Neural progenitor cell (in vitro differentiated cells): ENCODE data around the gene F9. TPM values are rescaled to one million over a fixed set of nuclear protein-coding genes. Genes with fewer than 3 reads are reported as not detected.

Experiments
- DNase-seq: peaks from one replicate; pipeline ENCODE4 v3.0.0-alpha.2; 2016; ENCODE audit warnings: low spot score
- H2AFZ ChIP-seq: fragments of 200-600 bp; sonication (generic); replicated peaks from 2 replicates; pipeline ENCODE4 v1.6.1; 2016; ENCODE audit warnings: antibody characterized with exemption
- H3F3A ChIP-seq: fragments of 200-600 bp; sonication (generic); 2 replicates; pipeline ENCODE4 v1.6.1; 2016; ENCODE audit warnings: antibody characterized with exemption, low read depth
- H3K27ac ChIP-seq: fragments of 200-600 bp; sonication (generic); 2 replicates; pipeline ENCODE4 v1.5.1; 2016; ENCODE audit warnings: mild to moderate bottlenecking
- H3K27me3 ChIP-seq: fragments of 200-600 bp; sonication (generic); 2 replicates; pipeline ENCODE4 v1.6.1; 2016; ENCODE audit warnings: mild to moderate bottlenecking, moderate library complexity
- H3K36me3 ChIP-seq: fragments of 200-600 bp; sonication (generic); 2 replicates; pipeline ENCODE4 v1.5.1; 2016
- H3K4me1 ChIP-seq: fragments of 200-600 bp; sonication (generic); 2 replicates; pipeline ENCODE4 v1.6.1; 2016; ENCODE audit warnings: mixed run types
- H3K4me2 ChIP-seq: fragments of 200-600 bp; sonication (generic); 2 replicates; pipeline ENCODE4 v1.6.1; 2016
- H3K4me3 ChIP-seq: fragments of 200-600 bp; sonication (generic); 2 replicates; pipeline ENCODE4 v1.5.1; 2016
- H3K79me2 ChIP-seq: fragments of 200-600 bp; sonication (generic); 2 replicates; pipeline ENCODE4 v1.6.1; 2016; ENCODE audit warnings: low read depth
- H3K9ac ChIP-seq: fragments of 200-600 bp; sonication (generic); 2 replicates; pipeline ENCODE4 v1.6.1; 2016
- H3K9me3 ChIP-seq: fragments of 200-600 bp; sonication (generic); 2 replicates; pipeline ENCODE4 v1.5.1; 2016; ENCODE audit warnings: low read depth
- H4K20me1 ChIP-seq: fragments of 200-600 bp; sonication (generic); 2 replicates; pipeline ENCODE4 v1.6.1; 2016; ENCODE audit warnings: low read depth
- H3K27ac Mint-ChIP-seq: 3 replicates; pipeline ENCODE4 v1.8.0; 2021; ENCODE audit warnings: mixed read lengths
- H3K27me3 Mint-ChIP-seq: 2 replicates; pipeline ENCODE4 v1.8.0; 2022; ENCODE audit warnings: low read depth, mild to moderate bottlenecking, inconsistent platforms, moderate library complexity, mixed read lengths; ENCODE audit not compliant: insufficient read depth
- H3K36me3 Mint-ChIP-seq: 3 replicates; pipeline ENCODE4 v1.8.0; 2021; ENCODE audit warnings: mixed read lengths
- H3K4me1 Mint-ChIP-seq: 3 replicates; pipeline ENCODE4 v1.8.0; 2021; ENCODE audit warnings: mixed read lengths
- H3K4me3 Mint-ChIP-seq: 3 replicates; pipeline ENCODE4 v1.8.0; 2021; ENCODE audit warnings: mild to moderate bottlenecking, moderate library complexity, mixed read lengths
- H3K9me3 Mint-ChIP-seq: 3 replicates; pipeline ENCODE4 v1.8.0; 2020; ENCODE audit warnings: mixed read lengths
- CTCF ChIP-seq: fragments of 200-600 bp; sonication (generic); IDR thresholded peaks from 2 replicates; pipeline ENCODE4 v1.5.1; 2017; ENCODE audit warnings: antibody characterized with exemption, mild to moderate bottlenecking
- EZH2 ChIP-seq: fragments of 200-600 bp; sonication (generic); IDR thresholded peaks from 2 replicates; pipeline ENCODE4 v1.6.1; 2017; ENCODE audit warnings: antibody characterized with exemption, mild to moderate bottlenecking, moderate library complexity
- EZH2phosphoT487 ChIP-seq: fragments of 200-600 bp; sonication (generic); IDR thresholded peaks from 2 replicates; pipeline ENCODE4 v1.6.1; 2017; ENCODE audit warnings: antibody characterized with exemption
- total RNA-seq: library from RNA; depleted of rRNA; stranded (reverse); fragments of >200 nt; gene quantifications from 2 replicates; pipeline ENCODE4 v1.2.3, GENCODE V29; 2015; ENCODE audit warnings: low replicate concordance

F9 gene
- not detected in 2 replicates for total RNA-seq

GRCh38 chrX:139530550-139530949 is at the start of gene F9:
F9 (plus strand) TSS chrX:139530739; CDS start chrX:139530765, 26 bp downstream.
- Histone ChIP-seq H3K4me3 (no peak within 1 kb of the TSS), H3K4me1 (no peaks in the 10 kb centered on the region), H3K27me3 (no peaks in the 10 kb centered on the region), H3K9ac (no peak within 1 kb of the TSS), H3K4me2 (no peak within 1 kb of the TSS), H3K79me2 (no peaks in the 10 kb centered on the region), H3K36me3 (no peaks in the 10 kb centered on the region), H3K27ac (no peak within 1 kb of the TSS), H3K9me3 (no peaks in the 10 kb centered on the region), H2AFZ (no peak within 1 kb of the TSS), H3F3A (no peaks in the 10 kb centered on the region), H4K20me1 (no peaks in the 10 kb centered on the region)
- TF ChIP-seq EZH2 (no peak), EZH2phosphoT487 (no peak), CTCF (no peak)
- H3K27ac Mint-ChIP-seq, result no peak within 1 kb of the TSS
- H3K4me1 Mint-ChIP-seq, result no peaks in the 10 kb centered on the region
- no peaks in the 10 kb centered on the region for H3K9me3 Mint-ChIP-seq
- H3K4me3 Mint-ChIP-seq, result no peak within 1 kb of the TSS
- H3K36me3 Mint-ChIP-seq, result no peaks in the 10 kb centered on the region
- no peak for DNase-seq
- H3K27me3 Mint-ChIP-seq, result no peaks in the 10 kb centered on the region

GRCh38 chrX:139483699-139484098 is 46.8 kb upstream of the F9 start:
- H3K27me3 ChIP-seq, result no peaks in the 10 kb centered on the region
- Mint-ChIP-seq H3K4me3 (no peak overlapping the region), H3K9me3 (peaks cover 2% of the 10 kb centered on the region), H3K36me3 (no peaks in the 10 kb centered on the region), H3K27ac (no peak overlapping the region), H3K27me3 (no peaks in the 10 kb centered on the region), H3K4me1 (no peaks in the 10 kb centered on the region)
- no peak overlapping the region for H2AFZ ChIP-seq
- no peak overlapping the region for H3K4me3 ChIP-seq
- no peaks in the 10 kb centered on the region for H3F3A ChIP-seq
- no peak overlapping the region for H3K27ac ChIP-seq
- no peaks in the 10 kb centered on the region for H3K4me1 ChIP-seq
- DNase-seq, result no peak
- no peaks in the 10 kb centered on the region for H4K20me1 ChIP-seq
- H3K9ac ChIP-seq, result no peak overlapping the region
- H3K36me3 ChIP-seq, result no peaks in the 10 kb centered on the region
- TF ChIP-seq EZH2phosphoT487, result no peak
- TF ChIP-seq CTCF, result no peak
- TF ChIP-seq EZH2, result no peak
- H3K79me2 ChIP-seq, result no peaks in the 10 kb centered on the region
- no peak overlapping the region for H3K4me2 ChIP-seq
- H3K9me3 ChIP-seq, result peaks cover 4% of the 10 kb centered on the region

- Mint-ChIP-seq H3K9me3 (peaks cover 3% of the 10 kb centered on the region), H3K36me3 (no peaks in the 10 kb centered on the region), H3K4me1 (no peaks in the 10 kb centered on the region), H3K4me3 (no peak overlapping the region), H3K27me3 (no peaks in the 10 kb centered on the region), H3K27ac (no peak overlapping the region)
- TF ChIP-seq CTCF (no peak), EZH2phosphoT487 (no peak), EZH2 (no peak)
- H3K4me1 ChIP-seq, result no peaks in the 10 kb centered on the region
- no peaks in the 10 kb centered on the region for H3F3A ChIP-seq
- H2AFZ ChIP-seq, result no peak overlapping the region
- H3K27ac ChIP-seq, result no peak overlapping the region
- no peak for DNase-seq
- no peak overlapping the region for H3K4me2 ChIP-seq
- no peaks in the 10 kb centered on the region for H3K79me2 ChIP-seq
- no peaks in the 10 kb centered on the region for H3K36me3 ChIP-seq
- no peaks in the 10 kb centered on the region for H3K27me3 ChIP-seq
- no peaks in the 10 kb centered on the region for H4K20me1 ChIP-seq
- no peak overlapping the region for H3K9ac ChIP-seq
- peaks cover 4% of the 10 kb centered on the region for H3K9me3 ChIP-seq
- H3K4me3 ChIP-seq, result no peak overlapping the region
Measured at GRCh38 chrX:139484591-139484990, 45.9 kb upstream of the F9 start.
